OCI-M2 (cell line): ENCODE measurements around the gene PYHIN1.

ENCODE experiments used
- DNase-seq: peaks from one replicate; lab custom pipeline; 2025; ENCODE audit not compliant: unreplicated experiment; lab: John Stamatoyannopoulos, UW

PYHIN1 gene

DNA sequence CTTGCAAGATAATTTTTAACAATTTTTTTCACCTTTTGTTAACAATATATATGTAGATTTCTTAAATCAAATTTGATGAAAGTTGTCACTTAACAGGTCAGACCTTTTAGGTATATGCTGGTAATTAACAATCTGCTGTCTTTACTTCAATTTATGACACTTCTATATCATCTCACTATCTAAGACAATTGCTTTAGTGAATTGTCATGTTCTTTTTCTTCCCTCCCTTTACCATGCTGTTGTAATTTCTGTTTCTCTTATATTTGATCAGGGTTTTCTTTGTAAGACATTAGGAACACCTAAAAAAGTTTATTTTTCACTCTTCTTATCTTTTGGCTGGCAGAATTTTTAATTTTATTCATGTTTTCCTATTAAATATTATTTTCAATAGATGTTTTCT, 80.4 kb downstream of the PYHIN1 start:
- no peak for DNase-seq

DNA sequence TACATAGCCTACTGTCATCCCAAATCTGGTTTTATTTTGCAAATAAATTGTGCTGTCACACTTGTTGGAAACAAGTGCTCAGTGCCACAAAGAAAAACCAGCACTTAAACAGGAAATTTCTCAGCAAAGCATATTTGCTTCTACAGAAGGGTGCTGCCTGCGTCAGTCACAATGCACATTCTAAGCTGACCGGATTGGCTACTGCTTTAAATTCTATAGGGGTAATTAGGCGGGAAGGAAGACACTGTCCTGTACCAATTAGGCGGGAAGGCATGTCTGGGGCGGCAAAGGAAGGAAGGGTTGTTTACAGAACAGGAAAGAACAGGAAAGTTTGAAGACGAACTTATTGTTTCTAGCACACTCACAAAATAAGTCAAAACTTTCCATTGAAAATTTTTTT, 81.1 kb downstream of the PYHIN1 start:
- no peak for DNase-seq

DNA sequence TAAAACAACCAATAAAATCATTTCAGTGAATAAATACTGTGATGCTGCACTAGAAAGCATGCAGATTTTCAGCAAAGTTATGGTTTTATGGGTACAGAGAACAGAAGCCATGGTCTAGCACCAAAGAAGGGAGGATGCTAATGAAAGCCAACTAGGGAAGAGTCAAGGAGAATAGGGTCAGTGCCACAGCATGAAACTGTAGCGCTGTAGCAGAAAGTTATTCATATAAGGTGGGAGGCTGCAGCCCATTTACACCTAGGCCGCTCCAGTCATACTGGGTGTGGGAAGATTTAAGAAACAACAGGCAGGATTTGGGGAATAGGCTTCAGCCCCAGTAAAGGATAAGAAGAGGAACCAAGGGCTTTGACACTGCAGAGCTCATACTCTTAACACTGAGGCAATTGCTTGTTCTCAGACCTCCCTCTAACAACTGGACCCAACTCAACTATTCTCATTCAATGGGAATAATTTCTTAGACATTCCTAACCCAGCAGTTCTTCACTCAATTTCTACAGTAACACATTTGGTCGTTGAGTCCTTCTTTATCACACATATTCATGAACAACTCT, 82.7 kb downstream of the PYHIN1 start:
- no peak for DNase-seq

DNA sequence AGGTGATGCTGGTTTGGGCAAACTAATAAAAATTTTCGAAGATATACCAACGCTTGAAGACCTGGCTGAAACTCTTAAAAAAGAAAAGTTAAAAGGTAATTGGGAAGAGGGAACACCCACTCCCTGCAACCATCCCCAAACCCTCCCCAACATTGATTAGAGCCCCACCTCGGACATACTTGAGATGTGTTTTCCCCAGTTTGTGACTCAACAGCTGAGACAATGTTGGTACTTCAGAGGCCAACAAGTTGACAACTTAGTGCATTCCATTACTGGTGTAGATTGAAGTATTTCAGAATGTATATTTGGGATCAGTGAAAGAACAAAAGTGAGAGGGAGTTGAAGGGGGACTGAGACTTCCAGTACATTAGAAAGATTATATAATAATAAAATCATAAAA, 83.5 kb downstream of the PYHIN1 start:
- no peak for DNase-seq

DNA sequence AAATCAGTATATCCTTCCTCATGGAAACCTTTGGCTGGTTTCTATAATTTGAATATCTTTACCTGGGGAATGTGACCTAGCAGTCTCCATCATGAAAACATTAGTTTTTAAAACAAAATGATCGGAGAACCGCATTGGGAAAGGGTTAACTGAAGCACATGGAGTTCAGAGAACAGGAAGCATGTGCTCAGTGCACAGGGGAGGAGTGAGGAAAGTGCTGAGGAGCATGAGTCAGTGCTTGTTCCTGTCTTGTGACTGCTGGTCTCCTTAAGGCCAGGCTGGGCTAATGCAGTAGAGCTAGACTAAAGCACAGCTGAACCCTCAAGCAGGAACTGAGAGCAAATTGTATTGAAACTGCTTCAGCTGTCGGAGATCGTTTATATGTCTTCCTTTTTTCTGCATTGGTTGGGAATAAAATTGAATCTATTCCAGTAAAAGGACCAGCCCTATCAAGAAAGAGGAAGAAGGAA, 84.1 kb downstream of the PYHIN1 start:
- no peak for DNase-seq

DNA sequence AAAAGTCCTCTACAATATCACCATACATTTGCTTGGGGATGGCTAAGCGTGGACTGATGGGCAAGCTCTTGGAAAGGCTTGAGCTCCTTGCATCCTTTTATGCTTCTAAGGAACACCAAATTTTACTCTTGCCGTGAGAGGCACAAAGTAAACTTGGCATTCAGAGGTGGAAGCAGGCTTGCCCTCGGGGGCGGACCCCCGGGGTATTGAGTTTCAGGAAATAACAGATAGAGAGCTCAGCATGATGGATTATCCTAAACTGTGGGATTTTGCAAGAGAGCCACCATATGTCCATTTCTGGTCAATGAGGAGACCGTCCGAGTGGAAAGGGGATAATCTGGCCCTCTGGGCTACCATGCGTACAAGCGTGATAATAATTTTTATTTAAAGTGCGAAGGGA, 92.4 kb downstream of the PYHIN1 start:
- no peak for DNase-seq

DNA sequence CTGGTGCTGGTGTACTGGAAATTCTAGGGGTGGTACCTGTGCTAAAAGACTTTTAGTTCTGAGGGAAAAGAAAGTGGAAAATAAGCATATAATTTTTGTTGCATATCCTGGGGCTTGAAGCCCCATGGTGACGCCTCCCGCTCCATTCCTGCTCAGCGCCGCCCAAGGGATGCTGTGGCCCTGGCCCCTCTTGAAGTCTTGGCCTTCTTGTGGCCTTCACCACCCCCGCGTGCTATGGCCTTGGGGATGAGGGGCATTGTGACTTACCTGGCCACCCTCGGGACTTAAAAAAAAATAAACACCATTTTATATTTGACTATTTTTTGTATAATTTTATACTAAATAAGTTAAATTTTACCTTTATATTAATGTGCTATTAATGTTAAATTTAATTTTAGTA, 93.7 kb downstream of the PYHIN1 start:
- DNase-seq: no peak
